Kidney glomerular epithelial cell (primary cell): ENCODE measurements around the gene SPATA20.

Source experiments
- DNase-seq: peaks from one replicate; lab custom pipeline; 2025; lab: John Stamatoyannopoulos, UW

SPATA20 gene

GRCh38 chr17:50520483-50520882, 26.5 kb upstream of the SPATA20 start:
- no peak for DNase-seq

GRCh38 chr17:50521514-50521913, 25.5 kb upstream of the SPATA20 start:
- no peak for DNase-seq

GRCh38 chr17:50522766-50523165, 24.2 kb upstream of the SPATA20 start:
- no peak for DNase-seq

- no peak for DNase-seq
These were observed 23.8 kb upstream of the SPATA20 start for GRCh38 chr17:50523208-50523607.

GRCh38 chr17:50524838-50525237, 22.1 kb upstream of the SPATA20 start:
- no peak for DNase-seq

- DNase-seq = no peak
These were observed 19.7 kb upstream of the SPATA20 start for GRCh38 chr17:50527155-50527762.

GRCh38 chr17:50527949-50528474, 19.0 kb upstream of the SPATA20 start:
- no peak for DNase-seq

- no peak for DNase-seq
These were observed 17.1 kb upstream of the SPATA20 start for GRCh38 chr17:50529849-50530248.

GRCh38 chr17:50531428-50532025, 15.4 kb upstream of the SPATA20 start:
- no peak for DNase-seq

GRCh38 chr17:50532452-50533024, 14.4 kb upstream of the SPATA20 start, which contains the start of gene EPN3:
TSS of gene EPN3 (plus strand) at chr17:50532735. CDS start at chr17:50536557, 3,822 bp downstream.
- no peak for DNase-seq

- DNase-seq = no peak
These were observed 13.8 kb upstream of the SPATA20 start for GRCh38 chr17:50533185-50533584.

- DNase-seq = peak; percentile 41
These were observed 13.2 kb upstream of the SPATA20 start for GRCh38 chr17:50533720-50534148.

GRCh38 chr17:50534222-50534978, 12.6 kb upstream of the SPATA20 start:
- DNase-seq = peak; percentile 56

- DNase-seq = no peak
These were observed 12.0 kb upstream of the SPATA20 start for GRCh38 chr17:50534979-50535326.

GRCh38 chr17:50535407-50535806, 11.6 kb upstream of the SPATA20 start:
- DNase-seq = no peak

GRCh38 chr17:50536683-50537646, 10.0 kb upstream of the SPATA20 start:
- no peak for DNase-seq

GRCh38 chr17:50537721-50538548, 9.0 kb upstream of the SPATA20 start:
- DNase-seq = no peak

- no peak for DNase-seq
These were observed 8.2 kb upstream of the SPATA20 start for GRCh38 chr17:50538549-50539410.

- no peak for DNase-seq
These were observed 7.0 kb upstream of the SPATA20 start for GRCh38 chr17:50539762-50540559.
